CD4-positive, alpha-beta T cell treated with Interleukin-17A for 1 hour (primary cell): ENCODE results near the gene SLTM.
"Not testable (repeated sequence)": the region's sequence is repeated elsewhere in the genome, so short reads cannot be mapped to it uniquely, and the experiment has no call there.

Experiments used
- DNase-seq: peaks from one replicate; pipeline ENCODE4 v3.0.0-alpha.2; 2020

The SLTM gene

GRCh38 chr15:58875343-58875742 lies 58.1 kb downstream of the SLTM start:
- no peak for DNase-seq

DNA sequence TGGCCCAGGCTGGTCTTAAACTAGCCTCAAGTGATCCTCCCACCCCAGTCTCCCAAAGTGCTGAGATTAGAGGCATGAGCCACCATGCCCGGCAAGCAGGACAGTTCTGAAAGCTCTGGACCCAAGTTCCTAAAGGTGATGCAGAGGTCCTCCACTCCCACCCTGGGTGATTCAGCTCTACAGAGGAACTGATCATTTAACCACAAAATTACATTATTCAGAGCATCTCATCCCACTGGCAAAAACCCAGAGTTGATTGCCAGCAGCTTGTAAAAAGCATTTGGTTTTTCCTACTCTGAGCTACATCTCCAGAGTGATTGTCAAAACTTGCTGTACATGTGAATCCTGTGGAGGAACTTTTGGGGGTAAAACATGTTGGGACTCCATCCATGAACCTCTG lies 60.2 kb downstream of the SLTM start:
- DNase-seq, result no peak

DNA sequence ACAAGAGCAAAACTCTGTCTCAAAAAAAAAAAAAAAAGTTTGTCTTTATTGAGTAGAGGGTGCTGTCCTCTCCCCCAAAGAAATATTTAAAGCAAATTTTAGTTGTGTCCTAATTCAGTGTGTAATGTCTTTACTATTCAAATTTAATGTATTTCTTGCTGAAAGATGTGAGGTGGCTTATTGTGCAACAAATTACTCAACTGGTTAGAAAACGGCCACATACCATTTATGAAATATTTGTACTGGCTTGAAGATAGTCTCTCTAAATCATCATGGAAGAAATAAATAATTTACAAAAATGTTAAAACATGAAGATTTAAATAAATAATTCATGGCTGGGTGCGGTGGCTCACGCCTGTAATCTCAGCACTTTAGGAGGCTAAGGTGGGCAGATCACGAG lies 63.0 kb downstream of the SLTM start:
- DNase-seq, result no peak

- DNase-seq, result no peak
These were observed 65.6 kb downstream of the SLTM start for GRCh38 chr15:58867926-58868325.

GRCh38 chr15:58865425-58865880 lies 68.0 kb downstream of the SLTM start:
- no peak for DNase-seq

GRCh38 chr15:58864602-58865424 lies 68.7 kb downstream of the SLTM start:
- no peak for DNase-seq

DNA sequence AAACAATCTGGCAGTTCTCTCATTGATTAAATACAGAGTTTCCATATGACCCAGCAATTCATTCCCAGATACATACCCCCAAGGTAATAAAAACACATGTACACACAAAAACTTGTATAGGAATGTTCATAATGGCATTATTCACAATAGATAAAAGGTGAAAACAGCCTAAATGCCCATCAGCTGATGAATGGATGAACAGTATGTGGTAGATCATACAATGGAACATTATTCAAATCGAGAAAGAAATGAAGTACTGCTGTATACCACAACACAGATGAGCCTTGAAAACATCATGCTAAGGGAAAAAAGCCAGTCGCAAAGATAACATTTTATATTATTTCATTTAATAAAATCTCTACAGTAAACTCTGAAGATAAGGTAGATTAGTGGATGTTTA lies 71.2 kb downstream of the SLTM start:
- no peak for DNase-seq

- not testable (repeated sequence) for DNase-seq
These were observed 76.9 kb downstream of the SLTM start for GRCh38 chr15:58856621-58857020.

DNA sequence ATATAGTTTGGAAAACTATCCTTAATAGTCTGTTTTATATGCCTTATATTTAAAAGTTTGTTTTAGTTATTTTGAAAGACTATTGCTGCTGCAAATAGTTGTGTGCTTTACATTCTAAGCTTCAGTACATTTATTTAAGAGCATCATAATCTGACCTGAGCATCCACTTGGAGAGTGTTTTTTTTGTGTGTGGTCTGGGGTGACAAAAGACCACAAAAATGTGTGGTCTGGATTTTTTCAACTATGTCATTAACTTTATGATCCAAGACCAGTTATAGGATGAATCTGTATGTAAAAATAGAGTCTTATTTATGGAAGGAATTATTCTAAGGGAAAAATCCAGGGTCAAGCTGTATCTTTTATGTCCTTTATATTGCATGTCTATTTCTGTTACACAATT lies 77.4 kb downstream of the SLTM start:
- DNase-seq, result no peak

- no peak for DNase-seq
These were observed 78.9 kb downstream of the SLTM start for GRCh38 chr15:58854593-58854992.

DNA sequence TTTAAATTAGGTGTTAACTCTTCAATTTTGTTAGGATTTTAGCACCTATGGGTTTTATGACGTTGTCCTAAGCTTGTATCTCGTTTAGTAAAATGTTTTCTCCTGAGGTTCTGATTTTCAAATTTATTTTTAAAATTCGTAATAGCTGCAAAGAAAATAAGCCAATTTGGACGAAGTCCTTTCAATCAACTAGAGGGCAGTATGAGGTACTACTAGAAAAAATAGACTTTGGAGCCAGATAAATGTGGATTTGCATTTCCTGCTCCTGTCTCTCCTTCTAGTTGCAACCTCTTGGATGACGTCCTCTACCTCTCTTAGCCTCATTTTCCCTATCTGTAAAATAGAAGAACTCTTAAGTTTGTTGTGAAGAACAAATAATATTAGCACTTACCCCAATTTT lies 81.1 kb downstream of the SLTM start:
- DNase-seq, result no peak

DNA sequence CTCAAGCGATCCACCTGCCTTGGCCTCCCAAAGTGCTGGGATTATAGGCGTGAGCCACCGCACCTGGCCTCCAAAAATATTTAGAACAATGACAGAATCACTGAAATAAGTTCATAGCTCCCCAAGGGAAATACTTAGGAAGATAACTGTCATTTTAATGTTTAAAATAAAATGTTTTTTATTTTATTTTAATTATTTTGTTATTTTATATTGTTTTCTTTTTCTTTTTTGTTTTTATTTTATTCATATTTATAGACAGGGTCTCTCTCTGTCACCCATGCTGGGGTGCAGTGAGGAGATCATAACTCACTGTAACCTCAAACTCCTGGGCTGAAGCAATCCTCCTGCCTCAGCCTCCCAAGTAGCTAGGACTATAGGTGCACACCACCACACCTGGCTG lies 82.3 kb downstream of the SLTM start:
- not testable (repeated sequence) for DNase-seq

DNA sequence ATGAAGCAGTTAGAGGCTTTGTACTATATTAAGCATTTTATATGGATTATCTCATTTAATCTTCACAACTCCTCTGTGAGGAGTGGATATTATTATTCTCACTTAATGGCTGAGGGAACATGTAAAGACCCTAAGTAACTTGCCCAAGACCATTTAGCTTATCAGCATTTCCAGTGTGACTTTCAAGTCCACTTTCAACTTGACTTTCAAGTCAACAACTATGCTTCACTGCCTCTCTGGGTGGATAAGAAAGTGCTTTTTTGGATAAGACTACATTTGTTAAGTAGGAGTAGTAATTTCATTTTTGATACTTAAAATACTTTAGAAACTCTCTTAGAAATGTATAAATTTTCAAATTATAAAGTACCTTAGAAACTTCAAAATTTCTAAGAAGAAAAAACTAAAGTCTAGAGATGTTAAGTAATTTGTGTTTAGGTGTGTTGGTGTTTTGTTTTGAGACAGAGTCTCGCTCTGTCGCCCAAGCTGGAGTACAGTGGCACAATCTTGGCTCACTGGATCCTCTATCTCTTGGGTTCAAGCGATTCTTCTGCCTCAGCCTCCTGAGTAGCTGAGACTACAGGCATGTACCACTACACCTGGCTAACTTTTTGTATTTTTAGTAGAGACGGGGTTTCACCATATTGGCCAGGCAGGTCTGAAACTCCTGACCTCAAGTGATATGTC lies 90.6 kb downstream of the SLTM start:
- DNase-seq, result no peak

GRCh38 chr15:58840048-58840447 lies 93.4 kb downstream of the SLTM start:
- no peak for DNase-seq

GRCh38 chr15:58839485-58839884 lies 94.0 kb downstream of the SLTM start:
- DNase-seq, result no peak

GRCh38 chr15:58833681-58834426 lies 99.6 kb downstream of the SLTM start:
- DNase-seq, result not testable (repeated sequence)

- DNase-seq, result no peak
These were observed 102.9 kb downstream of the SLTM start for GRCh38 chr15:58830556-58830955.
